WTC11 (cell line): ENCODE data around the gene PDE3B. TPM values are rescaled to one million over a fixed set of nuclear protein-coding genes. Genes with fewer than 3 reads are reported as not detected.
"Not testable (repeated sequence)": the region's sequence is repeated elsewhere in the genome, so short reads cannot be mapped to it uniquely, and the experiment has no call there.

Source experiments
- ATAC-seq: fragments of 200-7000 bp; cut with Tn5 transposase; 2 replicates; pipeline ENCODE4 v1.10.0; 2021; ENCODE audit warnings: mild to moderate bottlenecking, moderate library complexity
- CTCF ChIA-PET: fragments of 300-600 bp; sonication (Branson Sonifier 250); formaldehyde crosslinking; loops from one replicate; lab custom pipeline; 2021; ENCODE audit warnings: antibody characterized with exemption; lab: Charles Lee
- POLR2A ChIA-PET: fragments of 350-600 bp; sonication (Branson Sonifier 250); formaldehyde crosslinking; loops from one replicate; lab custom pipeline; 2021; ENCODE audit warnings: antibody characterized with exemption; lab: Charles Lee
- DNase-seq: peaks from one replicate; pipeline ENCODE4 v3.0.0; 2021; ENCODE audit warnings: low spot score
- H3K27ac Mint-ChIP-seq: 2 replicates; pipeline ENCODE4 v1.8.0; 2021; ENCODE audit warnings: mixed read lengths
- H3K27me3 Mint-ChIP-seq: 2 replicates; pipeline ENCODE4 v1.8.0; 2021; ENCODE audit warnings: low read depth, mild to moderate bottlenecking, moderate library complexity, mixed read lengths
- H3K36me3 Mint-ChIP-seq: 2 replicates; pipeline ENCODE4 v1.8.0; 2021; ENCODE audit warnings: mixed read lengths
- H3K4me1 Mint-ChIP-seq: 2 replicates; pipeline ENCODE4 v1.8.0; 2022; ENCODE audit warnings: mixed read lengths
- H3K4me3 Mint-ChIP-seq: 2 replicates; pipeline ENCODE4 v1.8.0; 2021; ENCODE audit warnings: mild to moderate bottlenecking, moderate library complexity, mixed read lengths
- H3K9me3 Mint-ChIP-seq: 2 replicates; pipeline ENCODE4 v1.8.0; 2021; ENCODE audit warnings: mixed read lengths
- AFF4 ChIP-seq: sonication (generic); formaldehyde crosslinking; IDR thresholded peaks from 2 replicates; pipeline ENCODE4 v1.8.1; 2023; ENCODE audit warnings: mild to moderate bottlenecking, missing genetic modification reagents, borderline replicate concordance
- AR ChIP-seq: fragments of 250-450 bp; sonication (Bioruptor Pico); IDR thresholded peaks from 2 replicates; pipeline ENCODE4 v1.9.0; 2021; ENCODE audit warnings: mild to moderate bottlenecking
- E2F4 ChIP-seq: sonication (generic); formaldehyde crosslinking; IDR thresholded peaks from 2 replicates; pipeline ENCODE4 v1.8.1; 2022; ENCODE audit warnings: low read depth, mild to moderate bottlenecking, moderate library complexity, missing genetic modification reagents, borderline replicate concordance
- E2F5 ChIP-seq: sonication (generic); formaldehyde crosslinking; IDR thresholded peaks from 2 replicates; pipeline ENCODE4 v1.8.1; 2022; ENCODE audit warnings: mild to moderate bottlenecking, moderate library complexity, missing genetic modification reagents
- FOXK1 ChIP-seq: sonication (generic); formaldehyde crosslinking; IDR thresholded peaks from 2 replicates; pipeline ENCODE4 v1.8.0; 2022; ENCODE audit warnings: mild to moderate bottlenecking, moderate library complexity, missing genetic modification reagents
- GABPB1 ChIP-seq: sonication (generic); formaldehyde crosslinking; IDR thresholded peaks from 2 replicates; pipeline ENCODE4 v1.8.1; 2023; ENCODE audit warnings: mild to moderate bottlenecking, missing genetic modification reagents
- GRHL2 ChIP-seq: fragments of 250-450 bp; sonication (Bioruptor Pico); IDR thresholded peaks from 2 replicates; pipeline ENCODE4 v1.8.0; 2022; ENCODE audit warnings: mild to moderate bottlenecking, moderate library complexity; ENCODE audit not compliant: insufficient replicate concordance, severe bottlenecking
- NFYB ChIP-seq: sonication (generic); formaldehyde crosslinking; conservative IDR thresholded peaks from 2 replicates; pipeline ENCODE4 v1.8.0; 2022; ENCODE audit warnings: low read depth, missing genetic modification reagents
- TEAD4 ChIP-seq: sonication (generic); formaldehyde crosslinking; IDR thresholded peaks from 2 replicates; pipeline ENCODE4 v1.8.0; 2022; ENCODE audit warnings: mild to moderate bottlenecking, missing genetic modification reagents
- USF1 ChIP-seq: sonication (generic); formaldehyde crosslinking; IDR thresholded peaks from 2 replicates; pipeline ENCODE4 v1.8.0; 2022; ENCODE audit warnings: mild to moderate bottlenecking, missing genetic modification reagents
- ZNF121 ChIP-seq: sonication (generic); formaldehyde crosslinking; IDR thresholded peaks from 2 replicates; pipeline ENCODE4 v1.8.0; 2023; ENCODE audit warnings: missing genetic modification reagents
- ZNF317 ChIP-seq: sonication (generic); formaldehyde crosslinking; IDR thresholded peaks from 2 replicates; pipeline ENCODE4 v1.8.1; 2023; ENCODE audit warnings: low read depth, mild to moderate bottlenecking, moderate library complexity, missing genetic modification reagents, borderline replicate concordance
- ZNF416 ChIP-seq: fragments of 250-450 bp; sonication (Bioruptor Pico); IDR thresholded peaks from 2 replicates; pipeline ENCODE4 v1.9.0; 2021; ENCODE audit warnings: mild to moderate bottlenecking, inconsistent platforms
- ZNF423 ChIP-seq: fragments of 250-450 bp; sonication (Bioruptor Pico); IDR thresholded peaks from 2 replicates; pipeline ENCODE4 v2.1.2; 2022; ENCODE audit warnings: mild to moderate bottlenecking, moderate library complexity
- total RNA-seq: library from RNA; stranded (reverse); gene quantifications from 3 replicates; pipeline ENCODE4 v1.2.3, GENCODE V29; 2021

PDE3B gene
- total RNA-seq, 1 experiment from 2014 or later: 9.6 TPM

GRCh38 chr11:14727215-14727614, 83.6 kb downstream of the PDE3B start:
- CTCF ChIA-PET: interaction anchor here (1.1 kb wide), 1 partner anchor 180 kb away, joined by 4 read pairs; no protein-coding TSS in a partner anchor
- no peaks in the 10 kb centered on the region for H3K36me3 Mint-ChIP-seq
- TF ChIP-seq ZNF121 (CRISPR knock-in tag) (no peak), ZNF416 (CRISPR knock-in tag) (no peak)
- TF ChIP-seq, all 79 proteins: peak for 0
- Mint-ChIP-seq H3K4me1 (peaks cover 33% of the 10 kb centered on the region), H3K9me3 (peaks cover 3% of the 10 kb centered on the region; the same call in 1 of the 2 replicates), H3K27me3 (no peaks in the 10 kb centered on the region), H3K27ac (no peak overlapping the region), H3K4me3 (no peak overlapping the region)
- ATAC-seq (no peak), DNase-seq (no peak)
- POLR2A ChIA-PET: no interaction called here

GRCh38 chr11:14727746-14728145, 84.1 kb downstream of the PDE3B start:
- ChIA-PET CTCF (interaction anchor here (1.1 kb wide), 1 partner anchor 179 kb away, joined by 4 read pairs; no protein-coding TSS in a partner anchor), POLR2A (no interaction called here)
- Mint-ChIP-seq H3K4me3 (no peak overlapping the region), H3K4me1 (peaks cover 34% of the 10 kb centered on the region), H3K27ac (no peak overlapping the region), H3K9me3 (peaks cover 3% of the 10 kb centered on the region; the same call in 1 of the 2 replicates), H3K36me3 (no peaks in the 10 kb centered on the region), H3K27me3 (no peaks in the 10 kb centered on the region)
- TF ChIP-seq AR: no peak
- no peak for TF ChIP-seq TEAD4 (CRISPR knock-in tag)
- ATAC-seq: no peak
- no peak for DNase-seq

GRCh38 chr11:14740539-14740938, 96.9 kb downstream of the PDE3B start:
- Mint-ChIP-seq H3K9me3 (peaks cover 40% of the 10 kb centered on the region), H3K4me1 (peaks cover 11% of the 10 kb centered on the region)
- H3K4me3 Mint-ChIP-seq, ATAC-seq, H3K36me3 Mint-ChIP-seq, DNase-seq, CTCF ChIA-PET, H3K27me3 Mint-ChIP-seq, H3K27ac Mint-ChIP-seq: not testable (repeated sequence)
- POLR2A ChIA-PET: interaction anchor here (0.6 kb wide), 1 partner anchor 1566 kb away, joined by 14 read pairs; no protein-coding TSS in a partner anchor

GRCh38 chr11:14741195-14741594, 97.6 kb downstream of the PDE3B start:
- ATAC-seq: no peak
- H3K36me3 Mint-ChIP-seq: no peaks in the 10 kb centered on the region
- H3K27me3 Mint-ChIP-seq: no peaks in the 10 kb centered on the region
- peaks cover 40% of the 10 kb centered on the region for H3K9me3 Mint-ChIP-seq
- peaks cover 11% of the 10 kb centered on the region for H3K4me1 Mint-ChIP-seq
- ChIA-PET POLR2A (interaction anchor here (0.6 kb wide), 1 partner anchor 1565 kb away, joined by 14 read pairs; no protein-coding TSS in a partner anchor), CTCF (no interaction called here)
- no peak overlapping the region for H3K4me3 Mint-ChIP-seq
- no peak for DNase-seq
- H3K27ac Mint-ChIP-seq: no peak overlapping the region
- TF ChIP-seq FOXK1: no peak
- 0 out of 2 replicates have a peak, but pooled peaks have one; percentile 41 for TF ChIP-seq GABPB1 (CRISPR knock-in tag)

- H3K27ac Mint-ChIP-seq: no peak overlapping the region
- no peak for ATAC-seq
- H3K36me3 Mint-ChIP-seq: no peaks in the 10 kb centered on the region
- H3K9me3 Mint-ChIP-seq: peaks cover 40% of the 10 kb centered on the region
- ChIA-PET POLR2A (no interaction called here), CTCF (interaction anchor here (1.0 kb wide), 1 partner anchor 31 kb away, joined by 3 read pairs; no protein-coding TSS in a partner anchor)
- no peak for DNase-seq
- H3K4me1 Mint-ChIP-seq: peaks cover 22% of the 10 kb centered on the region
- H3K27me3 Mint-ChIP-seq: no peaks in the 10 kb centered on the region
- H3K4me3 Mint-ChIP-seq: no peak overlapping the region
- TF ChIP-seq E2F5 (CRISPR knock-in tag) (no peak), E2F4 (CRISPR knock-in tag) (no peak), USF1 (CRISPR knock-in tag) (no peak), GRHL2 (CRISPR knock-in tag) (no peak), FOXK1 (no peak), AFF4 (CRISPR knock-in tag) (no peak), ZNF416 (CRISPR knock-in tag) (no peak), NFYB (CRISPR knock-in tag) (no peak), ZNF317 (CRISPR knock-in tag) (no peak), ZNF423 (CRISPR knock-in tag) (no peak)
These were observed 99.4 kb downstream of the PDE3B start for GRCh38 chr11:14742849-14743559.
